GM21825 (cell line): ENCODE data around the gene RAB7B.
"Not testable (repeated sequence)": the region's sequence is repeated elsewhere in the genome, so short reads cannot be mapped to it uniquely, and the experiment has no call there.

ENCODE experiments used
- ATAC-seq: cut with Tn5 transposase; IDR thresholded peaks from one replicate; pipeline ENCODE4 v1.9.1; 2021; ENCODE audit warnings: mild to moderate bottlenecking, moderate library complexity; ENCODE audit not compliant: unreplicated experiment

RAB7B gene, protein sequence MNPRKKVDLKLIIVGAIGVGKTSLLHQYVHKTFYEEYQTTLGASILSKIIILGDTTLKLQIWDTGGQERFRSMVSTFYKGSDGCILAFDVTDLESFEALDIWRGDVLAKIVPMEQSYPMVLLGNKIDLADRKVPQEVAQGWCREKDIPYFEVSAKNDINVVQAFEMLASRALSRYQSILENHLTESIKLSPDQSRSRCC

GRCh38 chr1:206002871-206003801, at the start of gene RAB7B:
Gene RAB7B, minus strand, starts transcription at chr1:206003395. Its CDS starts 9,260 bp downstream, at chr1:205994135.
- no peak for ATAC-seq

- ATAC-seq = not testable (repeated sequence)
These were observed 49.2 kb upstream of the RAB7B start for GRCh38 chr1:206052231-206052865.

DNA sequence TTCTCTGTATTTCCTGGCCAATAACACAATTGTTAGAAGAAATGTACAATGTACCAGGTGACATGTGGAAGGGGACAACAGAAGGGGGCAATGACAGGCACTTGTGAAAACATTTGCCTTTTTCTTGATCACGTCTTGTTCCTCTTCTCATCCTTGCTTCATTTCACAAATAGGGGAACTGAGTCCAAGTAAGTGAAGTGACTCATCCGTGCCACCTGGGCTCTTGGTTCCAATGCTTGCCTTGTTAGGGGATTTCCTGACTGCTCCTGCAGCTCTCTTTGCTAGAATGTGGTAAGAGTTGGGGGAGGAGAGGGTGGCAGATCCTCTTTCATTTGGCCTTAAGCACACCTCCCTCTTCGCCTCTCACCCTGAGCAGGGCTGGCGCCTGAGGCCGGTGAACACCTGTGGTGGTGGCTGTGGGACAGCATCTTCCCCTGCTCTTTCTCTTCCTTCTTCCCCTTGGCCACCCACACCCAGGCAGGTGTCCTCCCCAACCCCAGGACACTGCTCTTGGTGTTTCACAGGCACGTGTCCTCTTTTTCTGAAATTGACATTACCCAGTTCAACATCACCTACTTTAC, 47.5 kb upstream of the RAB7B start:
- peak; percentile 80 for ATAC-seq

DNA sequence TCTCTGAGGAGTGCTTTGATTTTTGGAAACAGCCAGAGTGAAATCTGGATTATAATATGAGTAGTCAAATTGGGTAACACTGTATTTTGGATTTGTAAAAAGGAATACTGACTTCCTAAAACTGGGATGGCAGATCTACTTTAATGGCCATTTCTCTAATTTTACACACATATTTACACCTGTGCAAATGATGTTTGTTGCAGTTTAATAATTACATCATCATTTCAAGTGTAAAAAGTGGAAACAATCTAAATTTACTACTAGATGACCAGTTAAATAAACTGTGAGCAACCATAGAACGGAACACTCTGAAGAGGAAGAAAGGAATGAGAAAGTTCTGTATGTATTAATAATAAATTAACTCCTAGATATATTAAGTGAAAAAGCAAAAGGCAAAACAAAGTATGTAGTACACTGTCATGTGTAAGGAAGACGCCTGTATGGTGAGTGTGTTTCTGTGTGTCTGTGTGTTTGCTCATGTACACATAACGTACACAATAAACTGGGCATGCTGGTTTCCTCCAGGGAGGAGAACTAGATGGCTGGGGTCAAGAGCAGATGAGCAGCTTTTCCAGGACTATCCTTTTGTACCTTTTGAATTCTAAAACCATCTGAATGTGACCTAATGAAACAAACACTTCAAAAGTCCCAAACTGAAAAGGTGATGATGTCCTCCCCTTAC, 46.9 kb upstream of the RAB7B start:
- no peak for ATAC-seq

GRCh38 chr1:206049293-206049692, 46.1 kb upstream of the RAB7B start:
- peak; percentile 48 for ATAC-seq

DNA sequence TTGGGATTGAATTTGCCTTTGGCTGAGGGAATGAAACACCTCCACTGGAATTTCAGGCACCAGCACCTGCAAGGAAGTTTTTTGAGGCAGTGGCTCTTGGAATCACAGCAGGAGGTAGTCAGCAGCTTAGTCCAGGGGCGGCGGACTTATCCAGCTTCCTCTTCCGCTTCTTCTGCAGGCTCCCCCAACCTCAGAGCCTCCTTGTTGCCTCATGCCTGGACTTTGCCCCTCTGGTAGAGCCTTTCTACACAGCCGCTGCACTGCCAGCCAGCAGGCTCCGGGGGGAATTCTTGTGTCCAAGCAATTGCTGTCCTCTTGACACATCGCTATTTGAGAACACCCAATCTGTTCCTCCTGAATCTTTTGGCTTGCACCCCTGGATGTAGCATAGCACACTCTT, 45.4 kb upstream of the RAB7B start:
- no peak for ATAC-seq

DNA sequence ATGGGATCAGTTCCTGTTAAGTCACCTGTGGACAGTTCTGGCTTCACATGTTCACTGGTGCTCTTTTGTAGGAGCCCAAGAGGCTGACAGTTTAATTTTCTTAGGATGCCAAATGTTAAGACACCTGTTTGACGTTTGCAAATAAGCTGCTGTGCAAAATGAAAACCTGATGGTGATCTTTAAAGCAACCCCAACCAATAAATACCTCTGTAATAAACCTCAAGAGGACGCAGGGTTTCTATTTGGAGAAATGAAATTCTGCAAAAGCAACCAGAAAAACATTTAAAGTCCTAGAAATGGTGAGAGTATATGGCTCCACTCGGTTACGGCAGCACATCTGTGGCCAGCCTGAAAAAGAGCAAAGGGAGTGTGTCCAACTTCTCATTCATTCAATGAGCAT, 44.1 kb upstream of the RAB7B start:
- ATAC-seq = no peak

DNA sequence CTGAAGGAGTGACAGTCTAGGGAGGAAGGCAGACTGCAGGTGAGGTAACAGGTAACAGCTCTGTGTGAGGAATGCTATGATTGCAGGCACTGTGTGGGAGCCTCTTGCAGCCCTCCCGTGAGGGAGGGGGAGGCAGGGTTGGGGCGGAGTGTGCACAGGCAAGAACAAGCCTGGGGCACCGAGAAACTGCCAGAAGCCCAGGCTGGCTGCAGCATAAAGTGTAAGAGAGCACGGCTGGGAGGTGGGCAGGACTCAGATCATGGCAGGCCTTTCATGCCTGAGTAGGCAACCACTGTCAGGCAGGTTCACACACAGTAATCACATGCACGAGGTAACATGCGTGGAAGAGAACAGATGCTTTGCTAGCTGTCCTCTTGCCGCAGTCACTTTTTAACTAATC, 38.4 kb upstream of the RAB7B start:
- peak; percentile 70 for ATAC-seq

DNA sequence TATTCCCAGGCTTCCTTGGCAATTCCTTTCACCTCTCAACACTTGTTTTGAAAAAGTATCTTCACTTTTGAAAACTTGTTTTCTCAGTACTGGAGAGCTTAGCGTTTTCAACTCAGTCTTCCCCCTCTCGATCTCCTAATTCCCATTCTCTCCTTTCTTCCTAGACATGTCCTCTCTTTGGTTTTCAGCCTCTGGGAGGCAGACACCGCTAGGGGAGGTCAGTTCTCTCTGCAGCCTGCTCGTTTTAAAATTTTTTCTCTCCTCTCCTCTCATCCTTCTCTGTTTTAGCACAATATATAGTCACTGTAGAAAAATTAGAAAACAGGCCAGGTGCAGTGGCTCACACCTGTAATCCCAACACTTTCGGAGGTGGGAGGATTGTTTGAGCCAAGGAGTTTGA, 37.1 kb upstream of the RAB7B start:
- ATAC-seq = no peak

DNA sequence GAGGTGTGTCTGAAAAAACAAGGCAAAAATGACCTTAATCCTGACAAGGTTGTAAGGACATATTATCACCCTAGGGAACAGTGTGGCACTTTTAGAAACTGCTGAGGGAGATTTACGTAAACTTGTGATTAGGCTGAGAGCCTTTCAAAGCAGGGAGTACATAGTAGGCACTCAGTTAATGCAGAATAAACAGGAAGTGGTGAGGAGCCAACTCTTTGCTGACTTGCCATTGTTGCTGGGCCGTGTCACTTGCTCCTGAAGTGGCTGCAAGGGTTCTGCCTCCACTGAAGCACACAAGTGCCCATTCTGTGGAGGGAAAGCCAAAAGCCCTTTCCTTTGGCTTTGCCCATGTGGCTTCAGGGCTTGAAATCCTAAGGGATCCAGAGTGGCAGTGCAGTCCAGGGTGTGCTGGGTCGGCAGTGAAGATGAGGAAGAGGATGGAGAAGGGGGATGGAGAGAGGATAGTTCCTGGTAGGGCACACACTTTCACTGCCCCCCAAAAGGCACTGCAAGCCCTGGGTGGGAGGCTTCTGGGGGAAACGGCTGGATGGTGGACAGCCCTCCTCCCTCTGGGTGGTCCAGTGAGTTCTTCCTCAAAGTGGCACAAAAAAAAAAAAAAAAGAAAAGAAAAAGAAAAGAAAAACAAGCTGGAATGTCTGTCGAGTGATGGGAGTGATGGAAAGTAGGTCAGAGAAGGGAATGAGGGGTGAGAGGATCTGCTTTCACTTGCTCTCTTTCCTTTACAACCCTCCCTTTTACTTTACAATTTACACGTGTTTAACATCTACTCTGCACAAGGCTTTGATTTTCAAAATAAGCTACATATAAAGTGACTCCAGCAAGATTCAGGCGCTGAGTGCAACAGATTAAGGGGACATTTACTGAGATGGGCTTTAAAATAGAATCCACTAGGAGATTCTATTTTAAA, 36.1 kb upstream of the RAB7B start:
- ATAC-seq = no peak

- ATAC-seq = no peak
These were observed 34.4 kb upstream of the RAB7B start for GRCh38 chr1:206037581-206037980.

DNA sequence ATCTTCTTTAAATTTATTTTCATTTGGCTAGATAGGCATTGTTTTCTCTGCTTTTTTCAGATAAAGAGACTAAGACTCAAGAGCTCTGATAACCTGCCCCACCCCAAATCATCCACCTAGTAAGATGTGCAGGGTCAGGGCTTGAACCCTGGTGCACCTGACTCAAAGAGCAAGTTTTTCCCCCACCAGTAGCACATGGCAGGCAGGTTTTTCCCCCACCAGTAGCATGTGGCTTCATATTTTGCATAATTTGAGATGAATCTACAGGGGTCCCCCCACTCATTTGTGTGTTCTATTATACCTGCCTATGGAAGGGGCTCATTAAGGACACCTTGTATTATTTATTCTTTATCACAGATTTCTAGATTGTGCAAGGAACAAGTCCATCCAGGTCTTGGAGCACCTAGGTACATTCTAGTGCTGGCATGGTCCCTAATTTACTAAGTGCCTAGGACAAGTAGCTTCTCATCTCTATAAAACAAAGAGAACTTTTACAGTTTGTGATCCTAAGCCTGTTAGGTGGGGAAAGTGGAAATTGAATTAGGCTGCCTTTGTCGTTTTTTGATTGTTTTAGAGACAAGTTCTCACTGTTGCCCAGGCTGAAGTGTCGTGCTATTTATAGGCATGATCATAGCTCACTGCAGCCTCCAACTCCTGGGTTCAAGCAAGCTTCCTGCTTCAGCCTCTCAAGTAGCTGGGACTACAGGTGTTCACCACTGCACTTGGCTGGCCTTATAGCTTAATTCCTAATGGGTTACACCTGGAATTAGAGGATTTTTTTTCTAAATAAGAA, 33.7 kb upstream of the RAB7B start:
- no peak for ATAC-seq

DNA sequence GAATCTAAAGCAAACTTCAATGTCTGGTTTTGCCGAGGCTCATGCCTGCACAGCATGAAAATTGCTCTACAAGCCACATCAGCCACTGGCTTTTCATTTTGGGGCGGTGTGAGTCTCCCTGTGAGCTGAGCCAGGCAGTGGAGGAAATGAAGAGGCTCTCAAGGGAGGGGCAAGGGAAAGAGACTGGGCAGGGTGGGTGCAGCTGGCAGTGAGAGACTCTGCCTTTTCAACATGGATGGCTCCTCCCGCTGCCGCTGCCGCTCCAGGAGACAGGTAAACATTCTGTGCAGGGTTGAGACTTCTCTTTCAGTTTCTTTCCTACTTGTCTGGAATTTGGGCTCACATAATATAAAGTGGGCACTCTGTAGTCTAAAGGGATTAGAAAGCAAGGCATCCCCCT, 31.8 kb upstream of the RAB7B start:
- ATAC-seq = no peak

- ATAC-seq = no peak
These were observed 29.4 kb upstream of the RAB7B start for GRCh38 chr1:206032380-206033140.

DNA sequence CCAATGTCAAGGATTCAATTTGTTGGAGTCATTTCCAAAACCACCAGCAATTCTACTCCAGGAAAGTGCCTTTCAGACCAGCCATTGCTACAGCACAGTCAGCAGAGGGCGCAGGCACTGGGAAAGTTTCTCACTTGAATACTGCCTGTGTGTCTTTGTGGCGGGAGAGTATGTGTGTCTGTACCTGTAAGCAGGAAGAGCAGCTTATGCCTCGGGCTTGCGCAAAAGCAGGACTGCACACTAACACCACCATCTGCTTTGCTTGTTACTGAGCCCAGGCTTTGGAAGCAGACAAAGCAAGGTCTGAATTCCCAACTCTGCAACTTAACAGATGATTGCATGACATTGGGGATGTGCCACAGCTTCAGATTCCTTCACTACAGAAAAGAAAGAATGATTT, 27.5 kb upstream of the RAB7B start:
- peak; percentile 74 for ATAC-seq

DNA sequence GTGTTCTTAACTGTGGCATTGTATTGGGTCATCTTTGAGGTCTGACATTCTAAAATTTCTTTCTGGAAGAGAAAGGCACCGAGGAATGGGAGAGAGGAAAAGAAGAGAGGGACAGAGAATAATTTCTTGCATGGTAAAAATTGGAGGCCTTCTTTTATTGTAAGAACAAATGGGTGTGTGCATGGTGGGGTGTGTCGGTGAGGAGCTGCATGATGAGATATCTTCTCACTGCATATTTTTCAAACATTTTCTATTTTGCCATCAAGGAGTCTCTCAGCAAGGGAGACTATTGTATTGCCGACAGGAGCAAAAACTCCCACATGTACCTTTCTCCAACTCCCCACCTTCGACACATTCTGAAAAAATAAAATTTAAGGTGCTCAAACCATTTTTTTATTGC, 27.0 kb upstream of the RAB7B start:
- ATAC-seq = no peak

DNA sequence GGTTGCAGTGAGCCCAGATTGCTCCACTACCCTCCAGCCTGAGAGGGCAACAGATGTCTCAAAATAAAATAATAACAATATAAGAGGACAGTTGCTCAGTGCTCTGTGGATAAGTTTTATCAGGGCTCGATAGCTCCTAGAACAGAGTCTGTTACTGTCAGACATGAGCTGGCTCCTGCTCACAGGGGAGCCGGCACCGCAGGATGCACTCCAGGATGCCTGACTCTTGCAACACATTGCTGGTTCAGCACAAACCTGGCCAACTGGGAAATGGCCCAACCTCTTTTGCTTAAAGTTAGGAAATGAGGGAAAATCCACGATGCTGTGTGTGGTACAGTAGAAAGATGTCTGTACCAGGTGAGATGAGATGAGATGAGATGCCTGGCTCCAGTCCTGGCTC, 26.3 kb upstream of the RAB7B start:
- no peak for ATAC-seq

- ATAC-seq = no peak
These were observed 22.2 kb upstream of the RAB7B start for GRCh38 chr1:206025283-206025820.
